Ishikawa (cell line): ENCODE measurements around the gene OLIG1.

Experiments
- CEBPB ChIP-seq: IDR thresholded peaks from 2 replicates; pipeline ENCODE4 v1.6.1; 2012
- CREB1 ChIP-seq: IDR thresholded peaks from 2 replicates; pipeline ENCODE4 v1.6.1; 2012; ENCODE audit warnings: low read depth
- EGR1 ChIP-seq: IDR thresholded peaks from 2 replicates; pipeline ENCODE4 v1.6.1; 2012
- EP300 ChIP-seq: IDR thresholded peaks from 2 replicates; pipeline ENCODE4 v1.6.1; 2012; ENCODE audit warnings: borderline replicate concordance
- FOXM1 ChIP-seq: IDR thresholded peaks from 2 replicates; pipeline ENCODE4 v1.6.1; 2012; ENCODE audit warnings: low read depth, borderline replicate concordance
- NFIC ChIP-seq: IDR thresholded peaks from 2 replicates; pipeline ENCODE4 v1.6.1; 2012
- RAD21 ChIP-seq: IDR thresholded peaks from 2 replicates; pipeline ENCODE4 v1.6.1; 2012; ENCODE audit warnings: low read depth
- TAF1 ChIP-seq: IDR thresholded peaks from 2 replicates; pipeline ENCODE4 v1.6.1; 2012; ENCODE audit warnings: low read depth, mild to moderate bottlenecking
- TCF12 ChIP-seq: IDR thresholded peaks from 2 replicates; pipeline ENCODE4 v1.6.1; 2012; ENCODE audit warnings: low read depth
- TEAD4 ChIP-seq: IDR thresholded peaks from 2 replicates; pipeline ENCODE4 v1.6.1; 2012
- YY1 ChIP-seq: IDR thresholded peaks from 2 replicates; pipeline ENCODE4 v1.6.1; 2012; ENCODE audit warnings: low read depth
- ZBTB7A ChIP-seq: IDR thresholded peaks from 2 replicates; pipeline ENCODE4 v1.6.1; 2012; ENCODE audit warnings: low read depth
- TF ChIP-seq, protein P1 (sequence below): IDR thresholded peaks from 2 replicates; pipeline ENCODE4 v1.6.1; 2012
- TF ChIP-seq, protein P2 (sequence below): IDR thresholded peaks from 2 replicates; pipeline ENCODE4 v1.6.1; 2012; ENCODE audit warnings: low read depth, mild to moderate bottlenecking
- TF ChIP-seq, protein P3 (sequence below): IDR thresholded peaks from 2 replicates; pipeline ENCODE4 v1.6.1; 2012

Gene OLIG1

DNA sequence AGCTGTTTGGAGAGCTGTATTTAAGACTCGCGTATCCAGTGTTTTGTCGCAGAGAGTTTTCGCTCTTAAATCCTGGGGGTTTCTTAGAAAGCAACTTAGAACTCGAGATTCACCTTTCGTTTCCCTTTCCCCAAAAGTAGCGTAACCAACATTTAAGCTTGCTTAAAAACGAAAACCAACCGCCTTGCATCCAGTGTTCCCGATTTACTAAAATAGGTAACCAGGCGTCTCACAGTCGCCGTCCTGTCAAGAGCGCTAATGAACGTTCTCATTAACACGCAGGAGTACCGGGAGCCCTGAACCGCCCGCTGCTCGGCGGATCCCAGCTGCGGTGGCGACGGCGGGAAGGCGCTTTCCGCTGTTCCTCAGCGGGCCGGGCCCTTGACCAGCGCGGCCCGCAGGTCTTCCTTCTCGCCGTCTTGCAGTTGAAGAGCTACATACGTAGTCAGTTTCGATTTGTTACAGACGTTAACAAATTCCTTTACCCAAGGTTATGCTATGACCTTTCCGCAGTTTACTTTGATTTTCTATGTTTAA is 1.9 kb downstream of the OLIG1 start:
- no peak for TF ChIP-seq EP300
- TF ChIP-seq FOXM1 = no peak
- no peak for TF ChIP-seq CREB1
- TF ChIP-seq TCF12 = no peak
- TF ChIP-seq EGR1 = no peak
- TF ChIP-seq RAD21 = no peak
- TF ChIP-seq, protein P1, sequence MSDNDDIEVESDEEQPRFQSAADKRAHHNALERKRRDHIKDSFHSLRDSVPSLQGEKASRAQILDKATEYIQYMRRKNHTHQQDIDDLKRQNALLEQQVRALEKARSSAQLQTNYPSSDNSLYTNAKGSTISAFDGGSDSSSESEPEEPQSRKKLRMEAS = no peak
- TF ChIP-seq YY1 = no peak
- TF ChIP-seq, protein P2, sequence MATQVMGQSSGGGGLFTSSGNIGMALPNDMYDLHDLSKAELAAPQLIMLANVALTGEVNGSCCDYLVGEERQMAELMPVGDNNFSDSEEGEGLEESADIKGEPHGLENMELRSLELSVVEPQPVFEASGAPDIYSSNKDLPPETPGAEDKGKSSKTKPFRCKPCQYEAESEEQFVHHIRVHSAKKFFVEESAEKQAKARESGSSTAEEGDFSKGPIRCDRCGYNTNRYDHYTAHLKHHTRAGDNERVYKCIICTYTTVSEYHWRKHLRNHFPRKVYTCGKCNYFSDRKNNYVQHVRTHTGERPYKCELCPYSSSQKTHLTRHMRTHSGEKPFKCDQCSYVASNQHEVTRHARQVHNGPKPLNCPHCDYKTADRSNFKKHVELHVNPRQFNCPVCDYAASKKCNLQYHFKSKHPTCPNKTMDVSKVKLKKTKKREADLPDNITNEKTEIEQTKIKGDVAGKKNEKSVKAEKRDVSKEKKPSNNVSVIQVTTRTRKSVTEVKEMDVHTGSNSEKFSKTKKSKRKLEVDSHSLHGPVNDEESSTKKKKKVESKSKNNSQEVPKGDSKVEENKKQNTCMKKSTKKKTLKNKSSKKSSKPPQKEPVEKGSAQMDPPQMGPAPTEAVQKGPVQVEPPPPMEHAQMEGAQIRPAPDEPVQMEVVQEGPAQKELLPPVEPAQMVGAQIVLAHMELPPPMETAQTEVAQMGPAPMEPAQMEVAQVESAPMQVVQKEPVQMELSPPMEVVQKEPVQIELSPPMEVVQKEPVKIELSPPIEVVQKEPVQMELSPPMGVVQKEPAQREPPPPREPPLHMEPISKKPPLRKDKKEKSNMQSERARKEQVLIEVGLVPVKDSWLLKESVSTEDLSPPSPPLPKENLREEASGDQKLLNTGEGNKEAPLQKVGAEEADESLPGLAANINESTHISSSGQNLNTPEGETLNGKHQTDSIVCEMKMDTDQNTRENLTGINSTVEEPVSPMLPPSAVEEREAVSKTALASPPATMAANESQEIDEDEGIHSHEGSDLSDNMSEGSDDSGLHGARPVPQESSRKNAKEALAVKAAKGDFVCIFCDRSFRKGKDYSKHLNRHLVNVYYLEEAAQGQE = no peak
- no peak for TF ChIP-seq ZBTB7A
- TF ChIP-seq TAF1 = no peak
- no peak for TF ChIP-seq CEBPB
- no peak for TF ChIP-seq TEAD4
- TF ChIP-seq, protein P3, sequence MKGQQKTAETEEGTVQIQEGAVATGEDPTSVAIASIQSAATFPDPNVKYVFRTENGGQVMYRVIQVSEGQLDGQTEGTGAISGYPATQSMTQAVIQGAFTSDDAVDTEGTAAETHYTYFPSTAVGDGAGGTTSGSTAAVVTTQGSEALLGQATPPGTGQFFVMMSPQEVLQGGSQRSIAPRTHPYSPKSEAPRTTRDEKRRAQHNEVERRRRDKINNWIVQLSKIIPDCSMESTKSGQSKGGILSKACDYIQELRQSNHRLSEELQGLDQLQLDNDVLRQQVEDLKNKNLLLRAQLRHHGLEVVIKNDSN = no peak

DNA sequence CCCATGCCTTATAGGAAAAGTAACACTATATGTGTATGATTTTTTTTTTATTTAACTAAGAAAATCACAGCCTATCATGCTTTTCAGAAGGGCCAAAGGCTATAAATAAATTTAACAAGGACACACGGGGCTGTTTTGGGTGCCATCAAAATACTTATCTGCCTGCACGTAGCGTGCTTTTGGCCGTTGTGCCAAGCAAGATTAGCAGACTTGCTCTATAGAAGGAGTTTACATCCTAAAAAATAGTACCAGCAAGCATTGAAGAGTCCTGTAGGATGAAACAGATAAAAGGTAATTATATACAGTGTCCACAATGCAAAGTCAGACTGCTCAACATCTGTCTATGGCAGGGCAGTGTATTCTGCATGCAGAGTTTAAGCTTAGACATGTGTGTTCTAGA is 3.7 kb downstream of the OLIG1 start:
- TF ChIP-seq TCF12 (no peak), EP300 (no peak), NFIC (no peak), TEAD4 (no peak), CEBPB (no peak), YY1 (no peak)
- TF ChIP-seq, protein P1 = no peak

DNA sequence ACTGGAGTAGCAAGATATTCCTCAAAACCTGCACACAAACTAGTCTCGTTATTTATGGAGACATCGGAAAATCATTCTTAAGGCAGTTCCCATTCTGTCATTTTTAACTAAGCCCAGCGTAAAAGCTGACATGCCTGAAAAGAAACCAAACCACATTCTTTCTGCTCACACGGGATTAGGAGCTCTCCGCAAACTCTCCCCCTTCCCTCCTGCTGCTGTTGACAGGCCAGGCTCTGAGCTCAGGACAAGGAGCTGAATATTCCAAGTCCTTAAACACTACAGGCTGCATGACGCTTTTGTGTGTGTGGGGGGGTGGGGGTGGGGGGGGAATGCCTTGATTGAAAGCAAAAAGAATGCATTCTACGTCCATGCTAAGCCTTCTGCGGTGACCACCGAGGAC is 5.2 kb downstream of the OLIG1 start:
- TF ChIP-seq ZBTB7A = no peak
- TF ChIP-seq, protein P1 = no peak

DNA sequence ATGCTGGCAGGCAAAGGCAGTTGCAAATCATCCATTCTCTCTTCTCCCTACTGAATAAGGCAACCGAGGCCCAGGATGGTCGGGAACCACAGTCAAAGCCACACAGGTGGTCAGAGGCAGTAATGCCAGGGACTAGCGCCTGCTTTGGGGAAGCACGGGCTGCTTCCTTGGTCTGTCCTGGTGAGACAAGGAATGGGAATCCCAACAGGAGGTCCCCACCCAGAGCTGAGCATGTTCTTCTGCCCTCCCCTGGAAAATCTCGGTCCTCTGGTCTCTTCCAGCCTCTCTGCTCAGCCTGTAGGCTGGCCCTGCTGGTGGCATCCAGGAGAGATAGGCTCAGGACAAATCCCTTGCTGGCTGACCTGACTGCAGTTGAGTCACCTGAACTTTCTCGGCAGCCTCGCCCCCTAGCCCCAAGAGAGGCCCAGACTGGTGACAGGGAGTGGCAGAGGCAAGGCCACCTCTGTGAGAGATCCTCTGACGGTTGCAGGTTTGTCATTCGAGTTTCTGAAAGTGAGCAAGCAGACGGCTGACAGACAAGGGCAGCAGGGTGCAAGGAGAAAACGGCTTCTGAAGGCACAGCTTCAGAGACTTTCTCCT is 5.8 kb downstream of the OLIG1 start:
- TF ChIP-seq, protein P2 = no peak
- TF ChIP-seq TCF12 = no peak
- TF ChIP-seq YY1 = no peak
- TF ChIP-seq NFIC = no peak
- TF ChIP-seq RAD21 = no peak
- no peak for TF ChIP-seq EP300

DNA sequence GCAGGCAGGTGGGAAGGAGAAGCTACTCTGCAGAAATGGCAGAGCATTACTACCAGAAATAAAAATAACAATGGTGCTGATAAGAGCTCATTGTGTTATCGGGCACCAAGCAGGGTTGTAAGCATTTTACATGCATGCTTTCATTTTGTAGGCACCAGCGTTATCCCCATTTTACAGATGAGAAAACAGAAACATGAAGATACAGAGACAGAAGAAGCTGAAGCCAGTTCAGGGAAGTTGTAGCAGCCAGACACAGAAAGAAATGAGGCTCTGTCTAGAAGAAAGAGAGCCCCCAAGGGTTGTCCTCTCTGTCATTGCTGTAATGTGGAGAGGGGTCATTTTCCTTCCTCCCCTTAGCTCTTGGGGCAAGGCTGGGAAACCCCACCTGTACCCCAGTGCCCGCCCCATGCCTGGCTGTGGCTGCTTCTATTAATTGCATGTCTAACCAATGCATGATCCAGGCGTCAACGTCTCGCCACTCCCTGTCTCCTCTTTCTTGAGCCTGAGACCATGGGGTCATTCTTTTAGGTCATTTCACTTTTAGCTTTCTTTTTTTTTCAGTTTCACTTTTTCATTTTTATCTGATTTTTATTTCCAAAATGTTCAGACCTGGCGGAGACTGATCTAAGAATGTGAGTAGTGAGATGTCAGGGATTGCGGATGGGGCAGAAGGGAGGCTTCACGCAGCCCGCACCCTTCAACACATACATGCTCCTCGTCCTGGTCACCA is 6.8 kb downstream of the OLIG1 start:
- TF ChIP-seq FOXM1 = no peak
- no peak for TF ChIP-seq EGR1
- TF ChIP-seq YY1 = no peak
- TF ChIP-seq ZBTB7A = no peak
- TF ChIP-seq, protein P2 = no peak
- TF ChIP-seq, protein P1 = no peak
- TF ChIP-seq NFIC = no peak
